GM12878 (cell line): ENCODE results near the gene LTC4S.

Experiments
- CREM ChIP-seq: IDR thresholded peaks from 2 replicates; pipeline ENCODE4 v1.6.1; 2014; ENCODE audit warnings: antibody characterized with exemption, low read depth
- CTCF ChIP-seq, 3 experiments: IDR thresholded peaks in 2 of 3; conservative IDR thresholded peaks in 1 of 3; 2 replicates each; pipeline ENCODE4 v1.5.1; 2011; ENCODE audit warnings: low read depth in 3 of 3, low read length in 3 of 3, mild to moderate bottlenecking in 3 of 3, control low read depth in 2 of 3, moderate library complexity in 2 of 3, inconsistent platforms in 1 of 3, mixed read lengths in 1 of 3; ENCODE audit not compliant: control insufficient read depth in 2 of 3, insufficient read depth in 1 of 3; ENCODE audit errors: extremely low read depth in 1 of 3
- EZH2 ChIP-seq: IDR thresholded peaks from 2 replicates; pipeline ENCODE4 v1.6.1; 2012; ENCODE audit warnings: low read depth, mild to moderate bottlenecking, control low read depth, inconsistent platforms, low read length, borderline replicate concordance; ENCODE audit not compliant: control insufficient read depth
- HSF1 ChIP-seq: fragments of 150-350 bp; IDR thresholded peaks from 2 replicates; pipeline ENCODE4 v1.6.1; 2014; ENCODE audit warnings: mild to moderate bottlenecking, low read depth, low read length
- KDM1A ChIP-seq: fragments of 200-600 bp; sonication (generic); IDR thresholded peaks from 2 replicates; pipeline ENCODE4 v1.6.1; 2016; ENCODE audit warnings: borderline replicate concordance
- NRF1 ChIP-seq: conservative IDR thresholded peaks from 2 replicates; pipeline ENCODE4 v1.6.1; 2011; ENCODE audit warnings: mild to moderate bottlenecking, low read depth, low read length, improper control_type of control experiment
- POLR2AphosphoS5 ChIP-seq: IDR thresholded peaks from 2 replicates; pipeline ENCODE4 v1.6.1; 2011; ENCODE audit warnings: mild to moderate bottlenecking, low read length, inconsistent platforms
- RAD21 ChIP-seq: IDR thresholded peaks from 2 replicates; pipeline ENCODE4 v1.6.1; 2011; ENCODE audit warnings: mild to moderate bottlenecking, low read depth, low read length, moderate library complexity; ENCODE audit not compliant: insufficient read depth
- RAD51 ChIP-seq: fragments of 450-650 bp; IDR thresholded peaks from 2 replicates; pipeline ENCODE4 v1.6.1; 2016; ENCODE audit warnings: moderate library complexity, mild to moderate bottlenecking, inconsistent platforms
- RFX5 ChIP-seq: IDR thresholded peaks from 2 replicates; pipeline ENCODE4 v1.6.1; 2011; ENCODE audit warnings: low read depth, low read length, improper control_type of control experiment
- SP1 ChIP-seq: IDR thresholded peaks from one replicate; pipeline ENCODE4 v1.6.1; 2011; ENCODE audit warnings: low read depth, low read length

DNA sequence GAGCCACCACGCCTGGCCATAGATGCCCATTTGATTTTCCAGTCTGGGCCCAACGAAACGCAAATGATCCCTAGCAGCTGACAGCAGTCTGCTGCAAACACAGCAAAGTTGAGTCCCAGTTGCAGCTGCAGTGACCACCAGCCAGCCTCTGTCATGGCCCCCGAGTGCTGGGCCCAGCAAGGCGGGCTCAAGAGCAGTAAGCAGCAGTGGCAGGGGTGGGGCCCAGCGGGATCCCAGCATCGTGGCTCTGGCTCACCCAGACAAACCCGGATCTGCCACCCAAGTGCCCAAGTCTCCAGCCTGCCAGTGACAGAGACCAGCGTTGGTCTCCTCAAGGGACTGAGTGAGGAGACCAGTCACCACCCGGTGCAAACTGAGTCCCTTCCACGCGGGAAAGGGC is 6.9 kb upstream of the LTC4S start:
- TF ChIP-seq RFX5 (no peak), POLR2AphosphoS5 (no peak), HSF1 (no peak), RAD21 (no peak), SP1 (no peak), KDM1A (no peak), RAD51 (no peak), CREM (no peak), NRF1 (no peak), CTCF (IDR thresholded peaks at IDR 0.05 in 2 of 3, conservative IDR thresholded peaks at IDR 0.05 in 1 of 3; ENCODE audit: control insufficient read depth in 2 of 3, extremely low read depth in 1 of 3, insufficient read depth in 1 of 3, low read depth in 3 of 3, low read length in 3 of 3) (no peak), EZH2 (no peak)
